Suprapubic skin (tissue), 3 donors: Measurements from ENCODE around the gene CRTC2.

ENCODE experiments used
- EP300 ChIP-seq: sonication (generic); formaldehyde crosslinking; IDR thresholded peaks from one replicate; pipeline ENCODE4 v1.6.1; 2017; ENCODE audit warnings: antibody characterized with exemption
- TF ChIP-seq, protein P1 (sequence below), 2 donors: fragments of 200-600 bp in 1 of 2; fragments of 450-650 bp in 1 of 2; sonication (generic) in 1 of 2; IDR thresholded peaks; one replicate each; pipeline ENCODE4 v1.5.1; 2016 to 2019; ENCODE audit warnings: antibody characterized with exemption in 2 of 2, mild to moderate bottlenecking in 1 of 2, moderate library complexity in 1 of 2

DNA sequence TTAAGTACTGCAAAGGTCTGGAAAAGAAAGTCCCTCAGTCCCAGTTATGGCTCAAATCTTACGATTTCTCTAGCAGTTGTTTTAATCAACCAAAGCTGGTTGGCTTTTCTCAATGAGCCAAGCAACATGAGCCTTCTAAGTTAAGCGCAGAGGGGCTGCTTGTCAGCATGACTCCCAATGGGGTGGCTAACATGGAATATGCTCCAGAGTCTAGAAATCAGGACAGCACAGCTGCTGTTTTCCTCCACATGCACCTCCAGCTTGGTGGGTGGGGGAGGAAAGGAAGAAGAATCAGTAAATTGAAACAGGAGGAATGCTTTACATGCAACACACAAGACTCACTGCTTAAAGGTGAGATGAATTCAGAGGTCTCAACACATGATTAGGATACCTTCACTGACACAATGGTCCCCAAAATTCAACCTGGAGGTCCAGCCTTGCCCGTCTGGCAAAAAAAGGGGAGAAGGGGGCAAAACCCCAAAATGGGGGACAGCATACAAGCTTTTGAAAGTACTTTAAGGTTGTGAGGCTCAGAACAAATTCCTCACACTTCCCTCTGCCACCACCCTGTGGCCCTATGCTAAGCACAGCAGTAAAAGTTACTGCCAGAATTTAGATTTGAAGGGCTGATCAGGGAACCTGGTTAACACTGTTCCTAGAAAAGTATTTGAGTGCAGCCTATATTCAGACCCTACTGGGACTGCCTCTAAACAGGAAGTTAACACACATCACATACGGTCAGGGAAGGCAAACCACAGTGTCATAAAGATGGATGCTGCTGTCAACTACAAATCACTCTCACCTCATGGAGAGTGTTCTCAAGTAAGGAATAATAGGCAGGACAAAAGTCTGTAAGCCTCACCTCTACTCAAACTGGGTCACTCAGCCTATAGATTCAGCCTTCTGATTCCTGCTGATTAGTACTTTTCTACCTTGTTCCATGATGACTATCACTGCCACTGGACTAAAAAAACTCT is 38.2 kb downstream of the CRTC2 start:
- TF ChIP-seq, protein P1, sequence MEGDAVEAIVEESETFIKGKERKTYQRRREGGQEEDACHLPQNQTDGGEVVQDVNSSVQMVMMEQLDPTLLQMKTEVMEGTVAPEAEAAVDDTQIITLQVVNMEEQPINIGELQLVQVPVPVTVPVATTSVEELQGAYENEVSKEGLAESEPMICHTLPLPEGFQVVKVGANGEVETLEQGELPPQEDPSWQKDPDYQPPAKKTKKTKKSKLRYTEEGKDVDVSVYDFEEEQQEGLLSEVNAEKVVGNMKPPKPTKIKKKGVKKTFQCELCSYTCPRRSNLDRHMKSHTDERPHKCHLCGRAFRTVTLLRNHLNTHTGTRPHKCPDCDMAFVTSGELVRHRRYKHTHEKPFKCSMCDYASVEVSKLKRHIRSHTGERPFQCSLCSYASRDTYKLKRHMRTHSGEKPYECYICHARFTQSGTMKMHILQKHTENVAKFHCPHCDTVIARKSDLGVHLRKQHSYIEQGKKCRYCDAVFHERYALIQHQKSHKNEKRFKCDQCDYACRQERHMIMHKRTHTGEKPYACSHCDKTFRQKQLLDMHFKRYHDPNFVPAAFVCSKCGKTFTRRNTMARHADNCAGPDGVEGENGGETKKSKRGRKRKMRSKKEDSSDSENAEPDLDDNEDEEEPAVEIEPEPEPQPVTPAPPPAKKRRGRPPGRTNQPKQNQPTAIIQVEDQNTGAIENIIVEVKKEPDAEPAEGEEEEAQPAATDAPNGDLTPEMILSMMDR (IDR thresholded peaks at IDR 0.05): peak in 1 of 2 donors; percentile 11
- no peak for TF ChIP-seq EP300
